Measurements from ENCODE around the gene TOP2B.

GRCh38 chr3:25683882-25684281 lies 19.2 kb upstream of the TOP2B start:
- TF ChIP-seq EZH2 (IDR thresholded peaks at IDR 0.05; ENCODE audit: borderline replicate concordance, low read depth, low read length), result no peak
- TF ChIP-seq ZBTB7A (IDR thresholded peaks at IDR 0.05; ENCODE audit: borderline replicate concordance, control insufficient read depth, low read depth, low read length), result no peak
- no peak for TF ChIP-seq AFF4 (CRISPR knock-in tag; IDR thresholded peaks at IDR 0.05)
- no peak for TF ChIP-seq SIX5 (IDR thresholded peaks at IDR 0.05; ENCODE audit: borderline replicate concordance in 1 of 2, insufficient read depth in 1 of 2, low read depth in 1 of 2, low read length in 2 of 2)
- TF ChIP-seq CEBPB (tag; IDR thresholded peaks at IDR 0.05), result no peak
- no peak for TF ChIP-seq PREB (CRISPR knock-in tag; IDR thresholded peaks at IDR 0.05)
- TF ChIP-seq CTCF (IDR thresholded peaks at IDR 0.05 in 2 of 3, conservative IDR thresholded peaks at IDR 0.05 in 1 of 3; ENCODE audit: insufficient read depth in 2 of 3, low read depth in 1 of 3, low read length in 3 of 3), result no peak
- TF ChIP-seq SPI1 (IDR thresholded peaks at IDR 0.05; ENCODE audit: borderline replicate concordance, low read depth, low read length), result no peak
- TF ChIP-seq TCFL5 (CRISPR knock-in tag; conservative IDR thresholded peaks at IDR 0.05), result no peak
- no peak for TF ChIP-seq TCF15 (CRISPR knock-in tag; IDR thresholded peaks at IDR 0.05)
